ENCODE results near the gene MPPED2.

DNA sequence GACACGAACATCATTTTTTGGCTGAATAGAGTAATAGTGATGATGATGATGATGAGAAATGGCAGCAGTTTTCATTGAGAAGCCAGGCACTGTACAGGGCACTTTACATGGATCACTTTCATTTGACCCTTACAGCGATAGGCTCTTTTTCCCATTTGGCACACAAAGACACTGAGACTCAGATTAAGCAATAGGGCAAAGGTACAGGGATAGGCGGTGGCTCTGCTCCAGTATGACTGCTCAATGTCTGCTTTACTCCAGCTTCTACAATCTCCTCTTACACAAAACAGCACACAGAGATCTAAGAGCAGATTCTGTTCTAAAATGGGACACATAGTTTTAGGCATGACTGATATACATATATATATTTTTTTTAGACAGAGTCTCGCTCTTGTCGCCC, 40.6 kb downstream of the MPPED2 start:
- TF ChIP-seq, protein P1, sequence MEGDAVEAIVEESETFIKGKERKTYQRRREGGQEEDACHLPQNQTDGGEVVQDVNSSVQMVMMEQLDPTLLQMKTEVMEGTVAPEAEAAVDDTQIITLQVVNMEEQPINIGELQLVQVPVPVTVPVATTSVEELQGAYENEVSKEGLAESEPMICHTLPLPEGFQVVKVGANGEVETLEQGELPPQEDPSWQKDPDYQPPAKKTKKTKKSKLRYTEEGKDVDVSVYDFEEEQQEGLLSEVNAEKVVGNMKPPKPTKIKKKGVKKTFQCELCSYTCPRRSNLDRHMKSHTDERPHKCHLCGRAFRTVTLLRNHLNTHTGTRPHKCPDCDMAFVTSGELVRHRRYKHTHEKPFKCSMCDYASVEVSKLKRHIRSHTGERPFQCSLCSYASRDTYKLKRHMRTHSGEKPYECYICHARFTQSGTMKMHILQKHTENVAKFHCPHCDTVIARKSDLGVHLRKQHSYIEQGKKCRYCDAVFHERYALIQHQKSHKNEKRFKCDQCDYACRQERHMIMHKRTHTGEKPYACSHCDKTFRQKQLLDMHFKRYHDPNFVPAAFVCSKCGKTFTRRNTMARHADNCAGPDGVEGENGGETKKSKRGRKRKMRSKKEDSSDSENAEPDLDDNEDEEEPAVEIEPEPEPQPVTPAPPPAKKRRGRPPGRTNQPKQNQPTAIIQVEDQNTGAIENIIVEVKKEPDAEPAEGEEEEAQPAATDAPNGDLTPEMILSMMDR (IDR thresholded peaks at IDR 0.05), result no peak
- no peak for TF ChIP-seq POLR2A (IDR thresholded peaks at IDR 0.05)
